ENCODE results near the gene SCRN2.

Gene SCRN2

GRCh38 chr17:47819475-47819874 is 21.6 kb downstream of the SCRN2 start:
- peak; percentile 11 for DNase-seq

- peak; percentile 36 for DNase-seq
These were observed 22.9 kb downstream of the SCRN2 start for GRCh38 chr17:47818002-47818695.

GRCh38 chr17:47816947-47817346 is 24.1 kb downstream of the SCRN2 start:
- peak; percentile 9 for DNase-seq

- DNase-seq = peak; percentile 20
These were observed 24.9 kb downstream of the SCRN2 start for GRCh38 chr17:47816111-47816735.

GRCh38 chr17:47815106-47815918 is 25.8 kb downstream of the SCRN2 start:
- peak; percentile 32 for DNase-seq

- peak; percentile 20 for DNase-seq
These were observed 27.5 kb downstream of the SCRN2 start for GRCh38 chr17:47813512-47814031.

- no peak for DNase-seq
These were observed 28.0 kb downstream of the SCRN2 start for GRCh38 chr17:47813077-47813476.

GRCh38 chr17:47812146-47812920 is 28.7 kb downstream of the SCRN2 start:
- peak; percentile 18 for DNase-seq

- DNase-seq = no peak
These were observed 29.4 kb downstream of the SCRN2 start for GRCh38 chr17:47811709-47812108.

- no peak for DNase-seq
These were observed 30.0 kb downstream of the SCRN2 start for GRCh38 chr17:47810901-47811635.

- no peak for DNase-seq
These were observed 30.8 kb downstream of the SCRN2 start for GRCh38 chr17:47810200-47810821.

GRCh38 chr17:47808830-47809480 is 32.1 kb downstream of the SCRN2 start:
- DNase-seq = no peak

GRCh38 chr17:47808036-47808829 is 32.8 kb downstream of the SCRN2 start:
- DNase-seq = no peak

- DNase-seq = no peak
These were observed 33.7 kb downstream of the SCRN2 start for GRCh38 chr17:47807421-47807820.

- DNase-seq = no peak
These were observed 34.2 kb downstream of the SCRN2 start for GRCh38 chr17:47806913-47807255.

GRCh38 chr17:47806026-47806912 is 34.8 kb downstream of the SCRN2 start:
- no peak for DNase-seq

- DNase-seq = no peak
These were observed 36.6 kb downstream of the SCRN2 start for GRCh38 chr17:47804461-47804860.

- DNase-seq = no peak
These were observed 37.3 kb downstream of the SCRN2 start for GRCh38 chr17:47803751-47804150.

- DNase-seq = no peak
These were observed 37.9 kb downstream of the SCRN2 start for GRCh38 chr17:47803201-47803600.
